Measurements from ENCODE around the gene LDLRAD3. TPM values are rescaled to one million over a fixed set of nuclear protein-coding genes. Genes with fewer than 3 reads are reported as not detected.

Gene LDLRAD3
- total and polyA plus RNA-seq, 12 donors = 5.4 to 16.7 (median 10.2) TPM

DNA sequence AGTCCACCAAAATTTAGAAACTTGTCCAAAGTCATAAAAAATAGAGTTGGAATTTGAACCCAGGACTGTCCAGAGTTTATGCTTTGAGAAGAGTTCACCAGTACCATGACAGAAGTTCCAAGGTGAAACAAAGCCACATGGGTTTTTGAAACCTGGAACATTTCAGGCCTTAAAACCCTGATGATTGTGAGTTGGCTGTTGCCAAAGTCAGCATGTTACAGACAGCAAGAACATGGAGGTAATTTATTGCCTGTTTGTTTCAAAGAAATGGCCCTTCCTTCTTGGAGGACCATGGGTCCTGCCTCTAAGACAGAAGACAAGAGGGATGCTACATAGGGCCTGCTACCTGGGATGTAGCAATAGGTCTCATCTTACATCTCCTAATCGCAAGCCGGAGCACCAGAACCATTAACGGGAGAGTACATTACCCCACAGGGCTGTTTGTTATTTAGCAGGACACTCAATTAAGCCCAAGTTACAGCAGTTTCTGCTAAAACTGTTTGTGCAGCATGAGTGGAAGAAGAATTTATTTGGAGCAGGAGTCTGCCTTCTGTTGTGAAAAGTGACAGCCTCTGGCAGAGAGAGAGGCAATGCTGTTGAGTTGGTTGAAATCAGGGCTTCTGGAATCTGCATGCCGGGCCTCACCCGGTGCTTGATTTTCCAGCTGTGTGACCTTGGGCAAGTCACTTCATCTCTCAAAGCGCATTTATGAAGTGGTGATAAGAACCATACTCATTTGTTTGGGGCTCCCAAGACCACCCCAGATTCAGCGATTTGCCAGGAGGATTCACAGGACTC, 136.2 kb downstream of the LDLRAD3 start:
- H3K27ac ChIP-seq = no peak overlapping the region
- intact Hi-C loops (cut with DNase I) = no loop called here
- H3K36me3 ChIP-seq (replicated peaks in 1 of 2) = peaks cover 0 to 6% of the 10 kb centered on the region in 2 donors
- H3K9me3 ChIP-seq (replicated peaks in 1 of 3) = no peaks in the 10 kb centered on the region
- H3K4me3 ChIP-seq = no peak overlapping the region
- TF ChIP-seq, protein P1, sequence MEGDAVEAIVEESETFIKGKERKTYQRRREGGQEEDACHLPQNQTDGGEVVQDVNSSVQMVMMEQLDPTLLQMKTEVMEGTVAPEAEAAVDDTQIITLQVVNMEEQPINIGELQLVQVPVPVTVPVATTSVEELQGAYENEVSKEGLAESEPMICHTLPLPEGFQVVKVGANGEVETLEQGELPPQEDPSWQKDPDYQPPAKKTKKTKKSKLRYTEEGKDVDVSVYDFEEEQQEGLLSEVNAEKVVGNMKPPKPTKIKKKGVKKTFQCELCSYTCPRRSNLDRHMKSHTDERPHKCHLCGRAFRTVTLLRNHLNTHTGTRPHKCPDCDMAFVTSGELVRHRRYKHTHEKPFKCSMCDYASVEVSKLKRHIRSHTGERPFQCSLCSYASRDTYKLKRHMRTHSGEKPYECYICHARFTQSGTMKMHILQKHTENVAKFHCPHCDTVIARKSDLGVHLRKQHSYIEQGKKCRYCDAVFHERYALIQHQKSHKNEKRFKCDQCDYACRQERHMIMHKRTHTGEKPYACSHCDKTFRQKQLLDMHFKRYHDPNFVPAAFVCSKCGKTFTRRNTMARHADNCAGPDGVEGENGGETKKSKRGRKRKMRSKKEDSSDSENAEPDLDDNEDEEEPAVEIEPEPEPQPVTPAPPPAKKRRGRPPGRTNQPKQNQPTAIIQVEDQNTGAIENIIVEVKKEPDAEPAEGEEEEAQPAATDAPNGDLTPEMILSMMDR (IDR thresholded peaks at IDR 0.05) = no peak
- no peak for TF ChIP-seq POLR2A (IDR thresholded peaks at IDR 0.05)
- DNase-seq = no peak
- no peaks in the 10 kb centered on the region for H3K27me3 ChIP-seq
- peaks cover 0 to 9% of the 10 kb centered on the region in 2 donors for H3K4me1 ChIP-seq (replicated peaks in 1 of 2)
- WGBS, 4 donors = 76 to 87% (median 85%) methylated on average over 6 to 7 of the region's 7 CpGs

DNA sequence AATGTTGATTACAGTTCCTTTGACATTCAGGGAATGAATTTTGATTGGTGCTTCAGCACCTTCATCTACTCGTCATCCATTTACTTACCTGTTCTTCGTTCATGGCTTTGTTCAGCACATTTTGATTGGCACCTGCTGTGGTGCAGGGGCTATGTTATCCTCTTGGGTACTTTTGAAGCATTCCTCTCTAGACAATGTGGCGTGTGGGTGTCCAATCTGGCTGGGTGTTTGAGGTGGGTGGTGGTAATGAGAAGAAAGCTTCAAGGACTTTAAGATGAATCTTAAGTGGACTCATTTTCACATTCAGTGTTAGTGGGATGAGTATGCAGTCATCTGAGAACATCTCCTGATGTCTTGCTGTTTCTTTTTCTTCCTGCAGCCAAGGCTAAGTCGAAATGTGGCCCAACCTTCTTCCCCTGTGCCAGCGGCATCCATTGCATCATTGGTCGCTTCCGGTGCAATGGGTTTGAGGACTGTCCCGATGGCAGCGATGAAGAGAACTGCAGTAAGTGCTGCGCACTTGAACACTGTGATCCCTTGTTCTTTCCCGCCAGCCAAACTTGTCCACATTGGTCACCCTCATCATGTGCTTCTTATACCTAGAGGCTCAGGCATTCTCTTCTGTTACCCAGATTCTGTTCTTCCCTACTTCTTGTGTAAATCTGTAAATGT, 137.5 kb downstream of the LDLRAD3 start:
- Histone ChIP-seq H3K9me3 (replicated peaks in 1 of 3) (no peaks in the 10 kb centered on the region), H3K4me1 (replicated peaks in 1 of 2) (no peaks in the 10 kb centered on the region), H3K27me3 (no peaks in the 10 kb centered on the region), H3K4me3 (no peak overlapping the region), H3K27ac (no peak overlapping the region), H3K36me3 (replicated peaks in 1 of 2) (peaks cover 0 to 6% of the 10 kb centered on the region in 2 donors)
- WGBS, 4 donors = 93 to 97% (median 94%) methylated on average over 11 of the region's 11 CpGs
- DNase-seq = no peak
- intact Hi-C loops (cut with DNase I) = no loop called here
- TF ChIP-seq, protein P1 (IDR thresholded peaks at IDR 0.05) = no peak

DNA sequence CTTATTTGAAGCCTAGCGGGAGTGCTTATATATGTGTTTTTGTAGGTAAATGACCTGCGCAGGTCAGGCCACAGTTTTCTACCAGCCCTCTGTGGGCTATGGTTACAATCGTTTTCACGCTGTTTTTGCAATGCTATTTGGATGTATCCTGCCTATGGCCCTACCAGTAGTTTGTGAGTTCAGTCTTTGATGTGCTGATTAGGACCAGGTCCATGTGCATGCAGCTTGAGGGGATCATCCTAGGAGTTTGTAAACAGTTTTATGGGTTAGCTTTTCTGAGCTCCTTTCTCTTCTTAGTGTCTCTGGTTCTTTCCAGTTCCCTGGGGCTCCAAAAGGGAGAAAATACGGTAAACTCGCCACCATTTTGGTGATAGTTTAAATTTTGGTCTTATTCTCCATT, 142.5 kb downstream of the LDLRAD3 start:
- H3K4me1 ChIP-seq (replicated peaks in 1 of 2) = no peaks in the 10 kb centered on the region
- no peak overlapping the region for H3K4me3 ChIP-seq
- DNase-seq = no peak
- no peaks in the 10 kb centered on the region for H3K9me3 ChIP-seq (replicated peaks in 1 of 3)
- intact Hi-C loops (cut with DNase I) = no loop called here
- H3K27ac ChIP-seq = no peak overlapping the region
- H3K36me3 ChIP-seq (replicated peaks in 1 of 2) = peaks cover 0 to 6% of the 10 kb centered on the region in 2 donors
- no peaks in the 10 kb centered on the region for H3K27me3 ChIP-seq
- WGBS, 4 donors = 87 to 90% (median 88%) methylated on average over 6 of the region's 6 CpGs
- no peak for TF ChIP-seq POLR2A (IDR thresholded peaks at IDR 0.05)
- TF ChIP-seq, protein P1 (IDR thresholded peaks at IDR 0.05) = no peak

DNA sequence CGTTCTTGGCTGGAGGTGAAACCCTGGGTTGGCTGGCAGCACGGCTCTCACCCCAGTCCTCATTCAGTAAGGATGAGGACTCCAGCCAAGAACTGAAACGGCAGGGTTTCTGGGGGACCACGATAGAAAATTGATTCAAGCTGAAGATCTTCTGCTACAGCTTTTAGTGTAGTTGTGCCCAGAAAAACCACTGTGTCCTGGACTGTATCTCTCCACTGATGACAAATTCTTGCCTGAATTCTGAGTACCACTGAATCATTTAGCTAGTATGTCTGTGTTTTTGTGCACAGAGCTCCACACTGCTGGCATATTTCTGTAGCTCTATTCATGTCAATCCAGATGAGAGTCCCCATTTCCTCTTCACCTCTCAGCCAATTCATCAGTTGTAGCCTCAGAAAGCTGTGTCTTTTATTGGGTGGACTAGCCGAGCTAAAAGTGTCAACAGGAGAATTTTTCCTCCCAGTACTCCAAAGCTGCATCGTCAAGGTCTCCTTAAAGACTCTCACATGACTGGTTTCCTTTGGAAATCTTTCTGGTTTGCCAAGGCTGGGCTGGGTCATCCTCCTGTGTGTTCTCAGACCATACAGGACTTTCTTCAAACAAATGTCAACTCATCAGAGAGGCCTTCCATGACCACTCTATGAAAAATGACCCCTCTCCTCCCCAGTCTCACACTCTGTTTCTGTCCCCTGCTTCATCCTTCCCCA, 144.6 kb downstream of the LDLRAD3 start:
- no peaks in the 10 kb centered on the region for H3K27me3 ChIP-seq
- no peaks in the 10 kb centered on the region for H3K36me3 ChIP-seq (replicated peaks in 1 of 2)
- no peak for DNase-seq
- intact Hi-C loops (cut with DNase I) = no loop called here
- no peaks in the 10 kb centered on the region for H3K9me3 ChIP-seq (replicated peaks in 1 of 3)
- no peak overlapping the region for H3K27ac ChIP-seq
- TF ChIP-seq, protein P1 (IDR thresholded peaks at IDR 0.05) = no peak
- no peak for TF ChIP-seq POLR2A (IDR thresholded peaks at IDR 0.05)
- H3K4me1 ChIP-seq (replicated peaks in 1 of 2) = no peaks in the 10 kb centered on the region
- 73 to 82% (median 75%) methylated on average over 6 of the region's 6 CpGs for whole genome bisulfite sequencing, 4 donors
- no peak overlapping the region for H3K4me3 ChIP-seq

All from adrenal gland (tissue), 12 donors.